Thyroid gland (tissue), 4 donors: ENCODE results near the gene NLRC4.

Experiments
- POLR2A ChIP-seq, 2 donors: fragments of 450-650 bp; IDR thresholded peaks; one replicate each; pipeline ENCODE4 v1.6.1; 2017; ENCODE audit warnings: antibody characterized with exemption in 2 of 2, mild to moderate bottlenecking in 2 of 2, moderate library complexity in 1 of 2
- TF ChIP-seq, protein P1 (sequence below), 6 experiments: fragments of 200-600 bp in 3 of 6; fragments of 450-650 bp in 3 of 6; sonication (generic) in 3 of 6; IDR thresholded peaks; one replicate each; pipeline ENCODE4 v1.5.1; 2016 to 2019; ENCODE audit warnings: antibody characterized with exemption in 6 of 6, mild to moderate bottlenecking in 2 of 6, inconsistent platforms in 1 of 6, moderate library complexity in 1 of 6

DNA sequence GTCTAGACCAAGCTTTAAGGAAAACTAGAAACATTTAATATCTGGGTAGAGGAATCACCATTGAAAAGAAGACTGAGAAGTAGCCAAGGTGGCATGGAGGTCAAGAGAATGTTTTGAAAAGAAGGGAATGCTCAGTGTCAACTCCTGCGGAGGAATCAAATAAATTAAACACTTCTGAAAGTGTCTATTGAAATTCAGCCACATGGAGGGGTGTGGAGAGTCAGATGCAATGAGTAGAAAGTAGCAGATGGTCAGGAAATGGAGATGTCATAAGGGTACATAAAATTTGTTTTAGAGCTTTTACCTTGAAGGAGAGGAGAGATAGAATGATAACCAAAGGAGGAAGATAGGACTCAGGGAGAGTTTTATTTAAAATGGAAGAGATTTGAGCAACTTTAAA lies 35.1 kb downstream of the NLRC4 start:
- TF ChIP-seq, protein P1, sequence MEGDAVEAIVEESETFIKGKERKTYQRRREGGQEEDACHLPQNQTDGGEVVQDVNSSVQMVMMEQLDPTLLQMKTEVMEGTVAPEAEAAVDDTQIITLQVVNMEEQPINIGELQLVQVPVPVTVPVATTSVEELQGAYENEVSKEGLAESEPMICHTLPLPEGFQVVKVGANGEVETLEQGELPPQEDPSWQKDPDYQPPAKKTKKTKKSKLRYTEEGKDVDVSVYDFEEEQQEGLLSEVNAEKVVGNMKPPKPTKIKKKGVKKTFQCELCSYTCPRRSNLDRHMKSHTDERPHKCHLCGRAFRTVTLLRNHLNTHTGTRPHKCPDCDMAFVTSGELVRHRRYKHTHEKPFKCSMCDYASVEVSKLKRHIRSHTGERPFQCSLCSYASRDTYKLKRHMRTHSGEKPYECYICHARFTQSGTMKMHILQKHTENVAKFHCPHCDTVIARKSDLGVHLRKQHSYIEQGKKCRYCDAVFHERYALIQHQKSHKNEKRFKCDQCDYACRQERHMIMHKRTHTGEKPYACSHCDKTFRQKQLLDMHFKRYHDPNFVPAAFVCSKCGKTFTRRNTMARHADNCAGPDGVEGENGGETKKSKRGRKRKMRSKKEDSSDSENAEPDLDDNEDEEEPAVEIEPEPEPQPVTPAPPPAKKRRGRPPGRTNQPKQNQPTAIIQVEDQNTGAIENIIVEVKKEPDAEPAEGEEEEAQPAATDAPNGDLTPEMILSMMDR (IDR thresholded peaks at IDR 0.05): no peak
- TF ChIP-seq POLR2A (IDR thresholded peaks at IDR 0.05): no peak
